ENCODE data around the gene LURAP1L.

Gene LURAP1L

GRCh38 chr9:12808569-12808968 lies 33.7 kb downstream of the LURAP1L start:
- H3K4me3 ChIP-seq (ENCODE audit: low read depth, low read length) = no peak overlapping the region
- no peak for DNase-seq (ENCODE audit: low read depth)
- TF ChIP-seq, protein P1, sequence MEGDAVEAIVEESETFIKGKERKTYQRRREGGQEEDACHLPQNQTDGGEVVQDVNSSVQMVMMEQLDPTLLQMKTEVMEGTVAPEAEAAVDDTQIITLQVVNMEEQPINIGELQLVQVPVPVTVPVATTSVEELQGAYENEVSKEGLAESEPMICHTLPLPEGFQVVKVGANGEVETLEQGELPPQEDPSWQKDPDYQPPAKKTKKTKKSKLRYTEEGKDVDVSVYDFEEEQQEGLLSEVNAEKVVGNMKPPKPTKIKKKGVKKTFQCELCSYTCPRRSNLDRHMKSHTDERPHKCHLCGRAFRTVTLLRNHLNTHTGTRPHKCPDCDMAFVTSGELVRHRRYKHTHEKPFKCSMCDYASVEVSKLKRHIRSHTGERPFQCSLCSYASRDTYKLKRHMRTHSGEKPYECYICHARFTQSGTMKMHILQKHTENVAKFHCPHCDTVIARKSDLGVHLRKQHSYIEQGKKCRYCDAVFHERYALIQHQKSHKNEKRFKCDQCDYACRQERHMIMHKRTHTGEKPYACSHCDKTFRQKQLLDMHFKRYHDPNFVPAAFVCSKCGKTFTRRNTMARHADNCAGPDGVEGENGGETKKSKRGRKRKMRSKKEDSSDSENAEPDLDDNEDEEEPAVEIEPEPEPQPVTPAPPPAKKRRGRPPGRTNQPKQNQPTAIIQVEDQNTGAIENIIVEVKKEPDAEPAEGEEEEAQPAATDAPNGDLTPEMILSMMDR (IDR thresholded peaks at IDR 0.05; ENCODE audit: control insufficient read depth, extremely low read depth, insufficient read depth) = no peak

DNA sequence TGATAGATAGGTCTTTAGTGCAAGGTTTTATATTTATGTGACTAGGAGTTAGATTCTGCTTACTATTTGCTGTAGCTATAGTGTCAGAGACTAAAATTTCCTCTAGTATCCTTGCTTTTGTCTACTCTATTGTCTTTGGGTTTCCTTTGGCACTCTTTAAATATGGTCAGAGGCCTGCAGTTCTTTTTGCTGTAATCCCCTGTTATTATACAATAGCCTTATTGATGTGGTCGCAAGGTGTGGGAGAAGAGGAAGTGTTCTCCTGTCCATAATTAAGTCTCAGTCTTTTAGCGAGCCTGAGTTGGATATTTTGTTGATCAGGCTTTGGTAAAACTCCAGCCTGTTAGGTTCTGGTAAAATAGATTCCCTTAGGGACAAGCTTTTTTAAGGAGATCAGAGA lies 34.9 kb downstream of the LURAP1L start:
- DNase-seq (ENCODE audit: low read depth) = no peak
- TF ChIP-seq, protein P1 (IDR thresholded peaks at IDR 0.05; ENCODE audit: control insufficient read depth, extremely low read depth, insufficient read depth) = no peak
- no peak overlapping the region for H3K4me3 ChIP-seq (ENCODE audit: low read depth, low read length)

GRCh38 chr9:12811935-12812334 lies 37.1 kb downstream of the LURAP1L start:
- no peak overlapping the region for H3K4me3 ChIP-seq (ENCODE audit: low read depth, low read length)
- DNase-seq (ENCODE audit: low read depth) = no peak
- TF ChIP-seq, protein P1 (IDR thresholded peaks at IDR 0.05; ENCODE audit: control insufficient read depth, extremely low read depth, insufficient read depth) = no peak

- DNase-seq (ENCODE audit: low read depth) = no peak
- TF ChIP-seq, protein P1 (IDR thresholded peaks at IDR 0.05; ENCODE audit: control insufficient read depth, extremely low read depth, insufficient read depth) = no peak
- H3K4me3 ChIP-seq (ENCODE audit: low read depth, low read length) = no peak overlapping the region
These were observed 37.9 kb downstream of the LURAP1L start for GRCh38 chr9:12812710-12813109.

DNA sequence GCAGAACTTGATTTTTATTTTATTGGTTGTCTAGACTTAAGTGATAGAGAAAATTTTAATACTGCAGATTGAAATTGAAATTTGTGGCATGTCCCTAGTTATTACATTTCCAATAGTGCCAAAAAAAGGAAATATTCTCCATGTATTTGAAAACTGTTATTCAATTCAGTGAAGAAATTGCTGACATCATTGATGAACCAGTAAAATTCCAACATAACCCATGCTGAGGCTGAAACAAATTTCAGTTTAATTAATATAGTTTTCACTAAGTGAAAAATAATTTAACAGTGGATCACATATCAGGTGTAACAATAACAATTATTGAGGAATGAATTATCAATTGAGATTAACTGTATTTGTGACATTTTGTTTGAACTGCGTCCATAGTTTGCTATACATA lies 38.7 kb downstream of the LURAP1L start:
- no peak overlapping the region for H3K4me3 ChIP-seq (ENCODE audit: low read depth, low read length)
- DNase-seq (ENCODE audit: low read depth) = no peak
- TF ChIP-seq, protein P1 (IDR thresholded peaks at IDR 0.05; ENCODE audit: control insufficient read depth, extremely low read depth, insufficient read depth) = no peak

GRCh38 chr9:12813960-12814876 lies 39.4 kb downstream of the LURAP1L start:
- TF ChIP-seq, protein P1 (IDR thresholded peaks at IDR 0.05; ENCODE audit: control insufficient read depth, extremely low read depth, insufficient read depth) = no peak
- DNase-seq (ENCODE audit: low read depth) = peak; percentile 76
- no peak overlapping the region for H3K4me3 ChIP-seq (ENCODE audit: low read depth, low read length)

GRCh38 chr9:12814877-12815237 lies 40.0 kb downstream of the LURAP1L start:
- no peak overlapping the region for H3K4me3 ChIP-seq (ENCODE audit: low read depth, low read length)
- no peak for DNase-seq (ENCODE audit: low read depth)
- TF ChIP-seq, protein P1 (IDR thresholded peaks at IDR 0.05; ENCODE audit: control insufficient read depth, extremely low read depth, insufficient read depth) = no peak
